Keratinocyte (primary cell): ENCODE data around the gene TMEM52B. TPM values are rescaled to one million over a fixed set of nuclear protein-coding genes. Genes with fewer than 3 reads are reported as not detected.
A peak's percentile ranks its signal among the peaks of the same experiment; 100 is the strongest.

Experiments used
- DNase-seq: peaks from one replicate; pipeline ENCODE4 v3.0.0-alpha.2; 2011; ENCODE audit warnings: low read depth, missing footprints, low spot score
- FAIRE-seq: peaks from 2 replicates; lab custom pipeline; 2011; peaks lifted over from hg19 to GRCh38; lab: Jason Lieb, UNC
- H2AFZ ChIP-seq: 2 replicates; pipeline ENCODE4 v1.6.0; 2012; ENCODE audit warnings: low read length, control low read depth, inconsistent platforms; ENCODE audit not compliant: control insufficient read depth
- H3K27ac ChIP-seq: 2 replicates; pipeline ENCODE4 v1.5.1; 2011; ENCODE audit warnings: low read length; ENCODE audit not compliant: control insufficient read depth, insufficient read depth
- H3K27me3 ChIP-seq: 3 replicates; pipeline ENCODE4 v1.6.0; 2011; ENCODE audit warnings: low read length; ENCODE audit not compliant: control insufficient read depth, insufficient read depth; ENCODE audit errors: extremely low read depth
- H3K36me3 ChIP-seq, 2 experiments: 2 replicates in 1 of 2; 3 replicates in 1 of 2; pipeline ENCODE4 v1.5.1; 2011; ENCODE audit warnings: low read length in 2 of 2, mild to moderate bottlenecking in 1 of 2; ENCODE audit not compliant: control insufficient read depth in 2 of 2, insufficient read depth in 2 of 2; ENCODE audit errors: extremely low read depth in 1 of 2
- H3K4me1 ChIP-seq: 3 replicates; pipeline ENCODE4 v1.5.1; 2011; ENCODE audit warnings: low read length; ENCODE audit not compliant: control insufficient read depth, insufficient read depth; ENCODE audit errors: extremely low read depth
- H3K4me2 ChIP-seq: 3 replicates; pipeline ENCODE4 v1.6.0; 2011; ENCODE audit warnings: low read depth, low read length; ENCODE audit not compliant: control insufficient read depth, insufficient read depth; ENCODE audit errors: extremely low read depth
- H3K4me3 ChIP-seq, 3 experiments: fragments of 200-600 bp in 1 of 3; sonication (generic) in 1 of 3; 2 replicates in 2 of 3; 3 replicates in 1 of 3; pipeline ENCODE4 v1.5.1; 2011 to 2016; ENCODE audit warnings: low read length in 3 of 3, mild to moderate bottlenecking in 3 of 3, control low read depth in 2 of 3, inconsistent platforms in 1 of 3, low read depth in 1 of 3, mixed read lengths in 1 of 3, mixed run types in 1 of 3, moderate library complexity in 1 of 3; ENCODE audit not compliant: control insufficient read depth in 2 of 3, insufficient read depth in 2 of 3; ENCODE audit errors: extremely low read depth in 1 of 3
- H3K79me2 ChIP-seq: 2 replicates; pipeline ENCODE4 v1.6.0; 2012; ENCODE audit warnings: low read length; ENCODE audit not compliant: control insufficient read depth, insufficient read depth
- H3K9ac ChIP-seq: 3 replicates; pipeline ENCODE4 v1.6.0; 2011; ENCODE audit warnings: low read length; ENCODE audit not compliant: control insufficient read depth, insufficient read depth; ENCODE audit errors: extremely low read depth
- H3K9me1 ChIP-seq: 3 replicates; pipeline ENCODE4 v1.6.0; 2011; ENCODE audit warnings: low read length; ENCODE audit not compliant: control insufficient read depth, insufficient read depth; ENCODE audit errors: extremely low read depth
- H3K9me3 ChIP-seq: 2 replicates; pipeline ENCODE4 v1.5.1; 2012; ENCODE audit warnings: low read depth, low read length; ENCODE audit not compliant: control insufficient read depth
- H4K20me1 ChIP-seq: 3 replicates; pipeline ENCODE4 v1.6.0; 2011; ENCODE audit warnings: low read length; ENCODE audit not compliant: control insufficient read depth, insufficient read depth; ENCODE audit errors: extremely low read depth
- CTCF ChIP-seq, 3 experiments: IDR thresholded peaks in 1 of 3; conservative IDR thresholded peaks in 1 of 3; optimal IDR thresholded peaks in 1 of 3; 2 replicates in 2 of 3; 3 replicates in 1 of 3; pipeline versions ENCODE3 to v1.5.1; 2011; ENCODE audit warnings: low read length in 3 of 3, mild to moderate bottlenecking in 3 of 3, moderate library complexity in 2 of 3, control low read depth in 1 of 3, inconsistent platforms in 1 of 3; ENCODE audit not compliant: insufficient read depth in 2 of 3; ENCODE audit errors: extremely low read depth in 1 of 3
- EZH2 ChIP-seq: IDR thresholded peaks from one replicate; pipeline ENCODE4 v1.6.1; 2012; ENCODE audit warnings: inconsistent platforms, mild to moderate bottlenecking, low read length, moderate library complexity
- dilution Hi-C: fragments of 300-500 bp; cut with MboI; formaldehyde crosslinking; loops from one replicate; pipeline ENCODE4 v1.7.0; 2020; ENCODE audit warnings: low sequenced_read_pairs; ENCODE audit not compliant: extremely low pct_ligation_motif_present
- polyA plus RNA-seq, 5 experiments: library from polyadenylated mRNA; depleted of rRNA in 3 of 5; stranded (reverse) in 3 of 5; stranded (forward) in 1 of 5; unstranded in 1 of 5; fragments of >200 nt; gene quantifications; 1 replicate in 1 of 5; 2 replicates in 3 of 5; 3 replicates in 1 of 5; pipeline versions ENCODE4 v1.2.1 to v1.2.3, GENCODE V29; 2011 to 2012; ENCODE audit warnings: missing spikeins in 2 of 5, low read depth in 1 of 5, low replicate concordance in 1 of 5

TMEM52B gene
- polyA plus RNA-seq, 1 donor (not counting 4 experiments of a cell fraction or from before 2014, with no cell fraction given): not detected

- Histone ChIP-seq H3K9ac (no peak overlapping the region), H3K9me3 (no peaks in the 10 kb centered on the region), H3K36me3 (no peaks in the 10 kb centered on the region), H3K27me3 (no peaks in the 10 kb centered on the region), H4K20me1 (no peaks in the 10 kb centered on the region), H3K27ac (no peak overlapping the region), H3K79me2 (no peaks in the 10 kb centered on the region), H3K4me2 (peak overlapping the region; percentile 2), H3K4me3 (no peak overlapping the region), H3K9me1 (no peaks in the 10 kb centered on the region), H2AFZ (no peak overlapping the region), H3K4me1 (peaks cover 15% of the 10 kb centered on the region)
- no peak for TF ChIP-seq EZH2
- no peak for TF ChIP-seq CTCF (optimal IDR thresholded peaks at IDR 0.05 in 1 of 3, IDR thresholded peaks at IDR 0.05 in 1 of 3, conservative IDR thresholded peaks at IDR 0.05 in 1 of 3; ENCODE audit: extremely low read depth in 1 of 3, insufficient read depth in 2 of 3, low read length in 3 of 3)
- no peak for DNase-seq
- dilution Hi-C loops: no loop called here
- FAIRE-seq: peak; percentile 95
Measured at GRCh38 chr12:10191865-10192264, 13.0 kb downstream of the TMEM52B start.

GRCh38 chr12:10194160-10194670 lies 15.4 kb downstream of the TMEM52B start:
- TF ChIP-seq CTCF (optimal IDR thresholded peaks at IDR 0.05 in 1 of 3, IDR thresholded peaks at IDR 0.05 in 1 of 3, conservative IDR thresholded peaks at IDR 0.05 in 1 of 3; ENCODE audit: extremely low read depth in 1 of 3, insufficient read depth in 2 of 3, low read length in 3 of 3) (no peak), EZH2 (no peak)
- no peak for FAIRE-seq

More at GRCh38 chr12:10194160-10194670, 15.4 kb downstream of the TMEM52B start:
- Histone ChIP-seq H3K9ac (no peak overlapping the region), H2AFZ (no peak overlapping the region), H3K4me2 (no peak overlapping the region), H3K27me3 (no peaks in the 10 kb centered on the region), H4K20me1 (no peaks in the 10 kb centered on the region), H3K27ac (no peak overlapping the region), H3K36me3 (no peaks in the 10 kb centered on the region), H3K9me1 (no peaks in the 10 kb centered on the region), H3K4me1 (peaks cover 15% of the 10 kb centered on the region), H3K79me2 (no peaks in the 10 kb centered on the region), H3K4me3 (no peak overlapping the region), H3K9me3 (no peaks in the 10 kb centered on the region)
- dilution Hi-C loops: no loop called here
- DNase-seq: no peak
